Measurements from ENCODE around the gene ESPNL.

Gene ESPNL

GRCh38 chr2:238069021-238069709, 31.0 kb upstream of the ESPNL start:
- TF ChIP-seq CTCF (IDR thresholded peaks at IDR 0.05; ENCODE audit: low read depth, low read length, poor library complexity, severe bottlenecking) (no peak), EZH2phosphoT487 (IDR thresholded peaks at IDR 0.05; ENCODE audit: borderline replicate concordance, low read length) (no peak)
- Histone ChIP-seq H3K27ac (ENCODE audit: low read depth, low read length) (no peak overlapping the region), H4K20me1 (ENCODE audit: control insufficient read depth, insufficient read depth, low read depth, low read length) (no peaks in the 10 kb centered on the region), H3K36me3 (ENCODE audit: control insufficient read depth, low read length) (peaks cover 66% of the 10 kb centered on the region), H3K4me3 (ENCODE audit: low read length) (no peak overlapping the region), H3K79me2 (ENCODE audit: control insufficient read depth, low read length) (peaks cover 7% of the 10 kb centered on the region), H3F3A (ENCODE audit: control insufficient read depth, insufficient read depth) (no peaks in the 10 kb centered on the region; the same call in 1 of the 2 replicates), H3K9me3 (ENCODE audit: control insufficient read depth, insufficient read depth, low read length) (no peaks in the 10 kb centered on the region), H3K9me2 (replicated peaks; ENCODE audit: control insufficient read depth, low read length) (no peaks in the 10 kb centered on the region), H3K4me1 (ENCODE audit: control insufficient read depth, low read length) (peaks cover 4% of the 10 kb centered on the region; the same call in 1 of the 2 replicates), H3K27me3 (ENCODE audit: control insufficient read depth, low read length) (no peaks in the 10 kb centered on the region), H3K4me2 (ENCODE audit: low read length) (no peak overlapping the region)

- H4K20me1 ChIP-seq (ENCODE audit: control insufficient read depth, insufficient read depth, low read depth, low read length): no peaks in the 10 kb centered on the region
- H3K4me2 ChIP-seq (ENCODE audit: low read length): no peak overlapping the region
- H3K4me1 ChIP-seq (ENCODE audit: control insufficient read depth, low read length): peaks cover 4% of the 10 kb centered on the region; the same call in 1 of the 2 replicates
- peaks cover 64% of the 10 kb centered on the region for H3K36me3 ChIP-seq (ENCODE audit: control insufficient read depth, low read length)
- H3K9me3 ChIP-seq (ENCODE audit: control insufficient read depth, insufficient read depth, low read length): no peaks in the 10 kb centered on the region
- no peaks in the 10 kb centered on the region for H3K27me3 ChIP-seq (ENCODE audit: control insufficient read depth, low read length)
- H3F3A ChIP-seq (ENCODE audit: control insufficient read depth, insufficient read depth): no peaks in the 10 kb centered on the region
- TF ChIP-seq CTCF (IDR thresholded peaks at IDR 0.05; ENCODE audit: low read depth, low read length, poor library complexity, severe bottlenecking) (no peak), EZH2phosphoT487 (IDR thresholded peaks at IDR 0.05; ENCODE audit: borderline replicate concordance, low read length) (no peak)
- H3K79me2 ChIP-seq (ENCODE audit: control insufficient read depth, low read length): peaks cover 5% of the 10 kb centered on the region; the same call in 1 of the 2 replicates
- no peak overlapping the region for H3K4me3 ChIP-seq (ENCODE audit: low read length)
- H3K27ac ChIP-seq (ENCODE audit: low read depth, low read length): no peak overlapping the region
- no peaks in the 10 kb centered on the region for H3K9me2 ChIP-seq (replicated peaks; ENCODE audit: control insufficient read depth, low read length)
Observed at GRCh38 chr2:238069877-238070276, 30.3 kb upstream of the ESPNL start.

GRCh38 chr2:238075397-238075796, 24.7 kb upstream of the ESPNL start:
- H3K27me3 ChIP-seq (ENCODE audit: control insufficient read depth, low read length): no peaks in the 10 kb centered on the region
- H3K9me2 ChIP-seq (replicated peaks; ENCODE audit: control insufficient read depth, low read length): no peaks in the 10 kb centered on the region
- no peak overlapping the region for H3K4me3 ChIP-seq (ENCODE audit: low read length)
- TF ChIP-seq CTCF (IDR thresholded peaks at IDR 0.05; ENCODE audit: low read depth, low read length, poor library complexity, severe bottlenecking) (no peak), EZH2phosphoT487 (IDR thresholded peaks at IDR 0.05; ENCODE audit: borderline replicate concordance, low read length) (no peak)
- peaks cover 47% of the 10 kb centered on the region for H3K36me3 ChIP-seq (ENCODE audit: control insufficient read depth, low read length)
- no peaks in the 10 kb centered on the region for H4K20me1 ChIP-seq (ENCODE audit: control insufficient read depth, insufficient read depth, low read depth, low read length)
- 0 out of 2 replicates have a peak, but pooled peaks cover 2% of the 10 kb centered on the region for H3K79me2 ChIP-seq (ENCODE audit: control insufficient read depth, low read length)
- H3F3A ChIP-seq (ENCODE audit: control insufficient read depth, insufficient read depth): no peaks in the 10 kb centered on the region
- no peaks in the 10 kb centered on the region for H3K4me1 ChIP-seq (ENCODE audit: control insufficient read depth, low read length)
- H3K4me2 ChIP-seq (ENCODE audit: low read length): no peak overlapping the region
- no peaks in the 10 kb centered on the region for H3K9me3 ChIP-seq (ENCODE audit: control insufficient read depth, insufficient read depth, low read length)
- no peak overlapping the region for H3K27ac ChIP-seq (ENCODE audit: low read depth, low read length)

Data from DOHH2 (cell line).